Brain microvascular endothelial cell (primary cell): ENCODE results near the gene MRRF.

Experiments used
- DNase-seq: peaks from one replicate; pipeline ENCODE4 v3.0.0-alpha.2; 2020
- H3K27ac ChIP-seq: fragments of 250-450 bp; sonication (Bioruptor Pico); 2 replicates; pipeline ENCODE4 v1.5.1; 2020; ENCODE audit warnings: mild to moderate bottlenecking, moderate library complexity
- H3K27me3 ChIP-seq: fragments of 250-450 bp; sonication (Bioruptor Pico); replicated peaks from 2 replicates; pipeline ENCODE4 v1.5.1; 2020; ENCODE audit warnings: mild to moderate bottlenecking
- H3K36me3 ChIP-seq: fragments of 250-450 bp; sonication (Bioruptor Pico); replicated peaks from 2 replicates; pipeline ENCODE4 v1.5.1; 2020; ENCODE audit warnings: mild to moderate bottlenecking
- H3K4me3 ChIP-seq: 2 replicates; pipeline ENCODE4 v1.5.1; 2011; ENCODE audit warnings: low read depth, mild to moderate bottlenecking, control low read depth, low read length, moderate library complexity
- CTCF ChIP-seq: IDR thresholded peaks from 2 replicates; pipeline ENCODE4 v1.5.1; 2011; ENCODE audit warnings: low read depth, mild to moderate bottlenecking, moderate library complexity, low read length, control low read depth, inconsistent platforms; ENCODE audit errors: missing control alignments
- in situ Hi-C: cut with HindIII; loops from 2 replicates; pipeline ENCODE4 v1.10.0; 2017; ENCODE audit warnings: low sequenced_read_pairs, low pct_ligation_motif_present

The MRRF gene

GRCh38 chr9:122374885-122375420, 110.3 kb downstream of the MRRF start:
- Histone ChIP-seq H3K36me3 (no peaks in the 10 kb centered on the region), H3K4me3 (no peak overlapping the region), H3K27me3 (no peaks in the 10 kb centered on the region), H3K27ac (no peak overlapping the region)
- no peak for TF ChIP-seq CTCF
- in situ Hi-C loops = no loop called here
- peak; percentile 51 for DNase-seq

- in situ Hi-C loops = no loop called here
Observed at GRCh38 chr9:122376796-122377195, 112.1 kb downstream of the MRRF start.

GRCh38 chr9:122377241-122378164, 112.8 kb downstream of the MRRF start:
- Histone ChIP-seq H3K4me3 (no peak overlapping the region), H3K36me3 (no peaks in the 10 kb centered on the region), H3K27ac (no peak overlapping the region), H3K27me3 (no peaks in the 10 kb centered on the region)
- DNase-seq = no peak
- TF ChIP-seq CTCF = no peak
- in situ Hi-C loops = no loop called here

More at GRCh38 chr9:122376796-122377195, 112.1 kb downstream of the MRRF start:
- H3K4me3 ChIP-seq = no peak overlapping the region
- no peaks in the 10 kb centered on the region for H3K36me3 ChIP-seq
- no peaks in the 10 kb centered on the region for H3K27me3 ChIP-seq
- no peak for TF ChIP-seq CTCF
- no peak for DNase-seq
- no peak overlapping the region for H3K27ac ChIP-seq

GRCh38 chr9:122378236-122378635, 113.6 kb downstream of the MRRF start:
- no peak for DNase-seq
- TF ChIP-seq CTCF = no peak
- no peaks in the 10 kb centered on the region for H3K27me3 ChIP-seq
- no peak overlapping the region for H3K27ac ChIP-seq
- no peak overlapping the region for H3K4me3 ChIP-seq
- in situ Hi-C loops = no loop called here
- no peaks in the 10 kb centered on the region for H3K36me3 ChIP-seq

GRCh38 chr9:122379340-122379739, 114.7 kb downstream of the MRRF start:
- H3K27ac ChIP-seq = no peak overlapping the region
- no peak for DNase-seq

More at GRCh38 chr9:122379340-122379739, 114.7 kb downstream of the MRRF start:
- in situ Hi-C loops = no loop called here
- peak; percentile 67 for TF ChIP-seq CTCF
- H3K4me3 ChIP-seq = no peak overlapping the region
- H3K36me3 ChIP-seq = no peaks in the 10 kb centered on the region
- H3K27me3 ChIP-seq = no peaks in the 10 kb centered on the region
